HL-60 (cell line): ENCODE measurements around the gene CSF3.

ENCODE experiments used
- DNase-seq, 2 experiments: peaks; one replicate each; pipeline ENCODE4 v3.0.0-alpha.2; 2010 to 2020; ENCODE audit warnings: low read depth in 1 of 2, low spot score in 1 of 2
- H3K27ac ChIP-seq: fragments of 250-450 bp; sonication (Bioruptor Pico); replicated peaks from 2 replicates; pipeline ENCODE4 v1.5.1; 2020; ENCODE audit warnings: mild to moderate bottlenecking, moderate library complexity
- H3K27me3 ChIP-seq: fragments of 250-450 bp; sonication (Bioruptor Pico); 2 replicates; pipeline ENCODE4 v1.5.1; 2021; ENCODE audit warnings: mild to moderate bottlenecking, moderate library complexity; ENCODE audit not compliant: insufficient read depth, poor library complexity, severe bottlenecking
- H3K4me3 ChIP-seq: replicated peaks from 2 replicates; pipeline ENCODE4 v1.5.1; 2011; ENCODE audit warnings: mild to moderate bottlenecking, control low read depth, low read length; ENCODE audit not compliant: insufficient read depth
- GABPA ChIP-seq: IDR thresholded peaks from 2 replicates; pipeline ENCODE4 v1.6.1; 2012; ENCODE audit warnings: low read depth
- POLR2AphosphoS5 ChIP-seq: IDR thresholded peaks from 2 replicates; pipeline ENCODE4 v1.6.1; 2012; ENCODE audit warnings: low read depth
- SPI1 ChIP-seq: IDR thresholded peaks from 2 replicates; pipeline ENCODE4 v1.6.1; 2012; ENCODE audit warnings: low read depth, mild to moderate bottlenecking, borderline replicate concordance
- TF ChIP-seq, protein P1 (sequence below): IDR thresholded peaks from one replicate; pipeline ENCODE4 v1.5.1; 2011; ENCODE audit warnings: low read length, control low read depth, inconsistent platforms; ENCODE audit not compliant: insufficient read depth
- TF ChIP-seq, protein P2 (sequence below): IDR thresholded peaks from 2 replicates; pipeline ENCODE4 v1.6.1; 2012; ENCODE audit warnings: low read depth; ENCODE audit not compliant: insufficient replicate concordance

Gene CSF3

DNA sequence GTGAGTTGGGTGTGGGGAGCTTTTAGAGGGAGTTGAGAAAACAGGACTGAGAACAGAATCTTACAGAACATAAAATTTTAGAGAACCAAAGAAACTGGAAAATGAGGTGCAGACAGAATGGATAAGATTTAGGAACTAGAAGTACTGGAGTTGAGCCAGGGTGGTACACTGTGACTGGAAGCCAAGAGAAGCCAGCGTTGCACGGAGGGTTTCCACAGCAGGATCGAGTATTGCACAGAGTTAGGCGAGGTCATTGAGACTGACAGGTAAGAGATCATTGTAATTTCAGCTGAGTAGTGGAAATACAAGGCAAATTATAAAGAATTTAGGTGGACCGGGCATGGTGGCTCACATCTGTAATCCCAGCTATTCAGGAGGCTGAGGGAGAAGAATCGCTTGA lies 45.9 kb upstream of the CSF3 start:
- Histone ChIP-seq H3K27me3 (no peaks in the 10 kb centered on the region), H3K27ac (no peak overlapping the region), H3K4me3 (no peak overlapping the region)
- peak in 1 of 2 experiments; percentile 45 for DNase-seq
- TF ChIP-seq, protein P1, sequence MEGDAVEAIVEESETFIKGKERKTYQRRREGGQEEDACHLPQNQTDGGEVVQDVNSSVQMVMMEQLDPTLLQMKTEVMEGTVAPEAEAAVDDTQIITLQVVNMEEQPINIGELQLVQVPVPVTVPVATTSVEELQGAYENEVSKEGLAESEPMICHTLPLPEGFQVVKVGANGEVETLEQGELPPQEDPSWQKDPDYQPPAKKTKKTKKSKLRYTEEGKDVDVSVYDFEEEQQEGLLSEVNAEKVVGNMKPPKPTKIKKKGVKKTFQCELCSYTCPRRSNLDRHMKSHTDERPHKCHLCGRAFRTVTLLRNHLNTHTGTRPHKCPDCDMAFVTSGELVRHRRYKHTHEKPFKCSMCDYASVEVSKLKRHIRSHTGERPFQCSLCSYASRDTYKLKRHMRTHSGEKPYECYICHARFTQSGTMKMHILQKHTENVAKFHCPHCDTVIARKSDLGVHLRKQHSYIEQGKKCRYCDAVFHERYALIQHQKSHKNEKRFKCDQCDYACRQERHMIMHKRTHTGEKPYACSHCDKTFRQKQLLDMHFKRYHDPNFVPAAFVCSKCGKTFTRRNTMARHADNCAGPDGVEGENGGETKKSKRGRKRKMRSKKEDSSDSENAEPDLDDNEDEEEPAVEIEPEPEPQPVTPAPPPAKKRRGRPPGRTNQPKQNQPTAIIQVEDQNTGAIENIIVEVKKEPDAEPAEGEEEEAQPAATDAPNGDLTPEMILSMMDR, result no peak
- TF ChIP-seq POLR2AphosphoS5, result no peak
- TF ChIP-seq SPI1, result no peak
- no peak for TF ChIP-seq GABPA
- TF ChIP-seq, protein P2, sequence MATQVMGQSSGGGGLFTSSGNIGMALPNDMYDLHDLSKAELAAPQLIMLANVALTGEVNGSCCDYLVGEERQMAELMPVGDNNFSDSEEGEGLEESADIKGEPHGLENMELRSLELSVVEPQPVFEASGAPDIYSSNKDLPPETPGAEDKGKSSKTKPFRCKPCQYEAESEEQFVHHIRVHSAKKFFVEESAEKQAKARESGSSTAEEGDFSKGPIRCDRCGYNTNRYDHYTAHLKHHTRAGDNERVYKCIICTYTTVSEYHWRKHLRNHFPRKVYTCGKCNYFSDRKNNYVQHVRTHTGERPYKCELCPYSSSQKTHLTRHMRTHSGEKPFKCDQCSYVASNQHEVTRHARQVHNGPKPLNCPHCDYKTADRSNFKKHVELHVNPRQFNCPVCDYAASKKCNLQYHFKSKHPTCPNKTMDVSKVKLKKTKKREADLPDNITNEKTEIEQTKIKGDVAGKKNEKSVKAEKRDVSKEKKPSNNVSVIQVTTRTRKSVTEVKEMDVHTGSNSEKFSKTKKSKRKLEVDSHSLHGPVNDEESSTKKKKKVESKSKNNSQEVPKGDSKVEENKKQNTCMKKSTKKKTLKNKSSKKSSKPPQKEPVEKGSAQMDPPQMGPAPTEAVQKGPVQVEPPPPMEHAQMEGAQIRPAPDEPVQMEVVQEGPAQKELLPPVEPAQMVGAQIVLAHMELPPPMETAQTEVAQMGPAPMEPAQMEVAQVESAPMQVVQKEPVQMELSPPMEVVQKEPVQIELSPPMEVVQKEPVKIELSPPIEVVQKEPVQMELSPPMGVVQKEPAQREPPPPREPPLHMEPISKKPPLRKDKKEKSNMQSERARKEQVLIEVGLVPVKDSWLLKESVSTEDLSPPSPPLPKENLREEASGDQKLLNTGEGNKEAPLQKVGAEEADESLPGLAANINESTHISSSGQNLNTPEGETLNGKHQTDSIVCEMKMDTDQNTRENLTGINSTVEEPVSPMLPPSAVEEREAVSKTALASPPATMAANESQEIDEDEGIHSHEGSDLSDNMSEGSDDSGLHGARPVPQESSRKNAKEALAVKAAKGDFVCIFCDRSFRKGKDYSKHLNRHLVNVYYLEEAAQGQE, result no peak

DNA sequence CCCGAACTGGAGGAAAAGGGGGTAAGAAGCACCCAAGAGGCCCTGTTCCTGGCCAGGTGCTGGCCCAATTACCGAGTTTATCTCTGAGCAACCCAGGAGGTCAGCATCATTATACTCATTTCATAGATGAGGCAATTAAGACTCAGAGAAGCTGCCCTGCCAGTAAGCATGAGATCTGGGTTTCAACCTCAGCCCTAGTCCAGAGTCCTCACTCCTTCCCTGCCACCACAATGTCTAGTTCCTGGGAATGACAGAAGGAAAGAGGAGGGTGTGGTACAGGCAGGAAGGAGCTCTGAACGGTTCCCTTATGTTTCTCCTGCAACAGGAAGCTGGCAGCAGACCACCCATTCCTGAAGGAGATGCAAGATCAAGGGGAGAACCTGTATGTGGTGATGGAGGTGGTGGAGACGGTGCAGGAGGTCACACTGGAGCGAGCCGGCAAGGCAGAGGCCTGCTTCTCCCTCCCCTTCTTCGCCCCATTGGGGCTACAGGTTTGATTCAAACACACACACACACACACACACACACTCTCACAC lies 45.0 kb upstream of the CSF3 start:
- no peak overlapping the region for H3K4me3 ChIP-seq
- no peak for DNase-seq
- no peaks in the 10 kb centered on the region for H3K27me3 ChIP-seq
- no peak overlapping the region for H3K27ac ChIP-seq
- TF ChIP-seq, protein P1, result no peak
- TF ChIP-seq, protein P2, result no peak
- no peak for TF ChIP-seq POLR2AphosphoS5
- no peak for TF ChIP-seq SPI1
- no peak for TF ChIP-seq GABPA

DNA sequence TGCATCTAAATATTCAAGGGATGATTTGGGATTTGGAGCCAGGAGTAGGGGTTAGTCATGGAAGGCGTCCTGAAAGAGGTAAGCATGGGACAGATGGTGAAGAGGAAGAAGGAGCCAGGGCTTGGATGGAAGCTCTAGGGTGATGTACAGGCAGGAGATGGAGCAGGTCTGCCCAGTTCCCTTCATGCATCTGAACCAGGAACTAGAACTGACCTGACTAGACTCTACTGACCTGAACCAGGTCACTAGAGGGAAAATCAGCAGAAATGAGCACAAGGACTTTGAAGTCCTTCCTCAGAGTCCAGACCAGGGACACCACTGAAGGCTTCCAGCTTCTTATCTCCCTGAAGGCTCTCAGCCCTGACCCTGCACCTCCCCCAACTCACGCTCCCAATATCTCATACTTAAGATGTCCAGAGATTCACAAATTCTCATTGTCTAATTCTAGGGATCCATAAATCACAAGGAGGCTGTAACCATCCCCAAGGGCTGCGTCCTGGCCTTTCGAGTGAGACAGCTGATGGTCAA lies 44.1 kb upstream of the CSF3 start:
- no peak overlapping the region for H3K27ac ChIP-seq
- no peak overlapping the region for H3K4me3 ChIP-seq
- no peak for TF ChIP-seq POLR2AphosphoS5
- no peak for TF ChIP-seq SPI1
- TF ChIP-seq, protein P1, result no peak
- no peak for TF ChIP-seq GABPA
- TF ChIP-seq, protein P2, result no peak
- no peak for DNase-seq
- H3K27me3 ChIP-seq, result no peaks in the 10 kb centered on the region
